Kidney capillary endothelial cell (primary cell): Measurements from ENCODE around the gene PLB1.
"Not testable (repeated sequence)": the region's sequence is repeated elsewhere in the genome, so short reads cannot be mapped to it uniquely, and the experiment has no call there.

Experiments used
- DNase-seq: peaks from one replicate; pipeline ENCODE4 v3.0.0-alpha.2; 2018; ENCODE audit warnings: low spot score

PLB1 gene

DNA sequence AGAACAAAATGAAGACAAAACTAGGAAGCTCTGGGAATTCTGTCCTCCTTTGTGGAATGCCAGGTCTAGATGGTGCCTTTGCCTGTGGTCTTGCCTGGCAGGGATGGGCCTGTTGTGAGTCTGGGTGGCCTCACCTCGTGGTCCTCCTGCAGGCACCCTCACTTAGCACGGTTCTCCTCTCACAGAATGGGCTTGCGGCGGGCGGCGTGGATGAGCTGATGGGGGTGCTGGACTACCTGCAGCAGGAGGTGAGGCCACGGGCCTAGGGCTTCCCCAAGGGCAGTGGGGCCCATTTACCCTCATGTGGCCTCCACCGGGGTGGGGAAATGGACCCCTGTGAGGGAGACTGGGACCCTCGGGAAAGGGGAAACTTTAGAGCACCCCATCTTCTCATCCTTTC is 42.3 kb downstream of the PLB1 start:
- DNase-seq: no peak

DNA sequence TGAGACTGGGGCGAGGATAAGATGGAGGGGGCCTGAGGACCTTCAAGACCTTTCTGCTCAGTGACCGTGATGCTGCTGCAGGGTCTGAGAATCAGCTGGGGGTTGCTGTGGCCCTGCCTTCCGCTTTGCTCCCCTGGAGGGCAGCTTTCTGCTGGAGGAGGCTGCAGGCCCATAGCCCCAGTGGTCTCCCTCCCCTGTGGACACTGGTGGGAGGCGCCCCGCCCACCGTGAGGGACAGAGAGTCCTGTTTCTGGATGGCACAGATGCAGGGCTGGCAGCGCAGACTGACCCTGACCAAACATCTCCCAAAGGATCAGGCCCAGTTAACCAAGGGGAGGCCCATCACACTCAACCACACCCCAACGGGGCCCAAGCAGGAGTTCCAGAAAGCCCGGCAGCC is 42.8 kb downstream of the PLB1 start:
- no peak for DNase-seq

DNA sequence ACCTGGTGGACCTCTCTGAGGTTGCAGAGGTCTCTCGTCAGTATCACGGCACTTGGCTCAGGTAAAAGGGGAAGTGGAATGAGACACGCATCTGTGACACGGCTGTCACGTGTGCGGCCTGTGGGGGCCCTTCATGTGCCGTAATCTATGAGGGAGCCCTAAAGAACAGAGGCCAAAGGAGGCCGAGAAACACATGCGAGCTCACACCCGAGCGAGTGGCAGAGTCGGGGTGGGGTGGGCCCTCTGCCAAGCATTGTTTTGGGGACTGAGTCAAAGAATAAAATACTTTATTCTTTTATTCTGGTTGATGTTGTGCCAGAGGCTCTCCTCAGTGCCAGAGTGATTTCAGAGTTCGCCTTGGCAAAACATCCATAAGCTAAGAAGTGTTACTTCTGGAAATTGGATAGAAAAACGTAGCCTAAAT is 43.3 kb downstream of the PLB1 start:
- DNase-seq: no peak

DNA sequence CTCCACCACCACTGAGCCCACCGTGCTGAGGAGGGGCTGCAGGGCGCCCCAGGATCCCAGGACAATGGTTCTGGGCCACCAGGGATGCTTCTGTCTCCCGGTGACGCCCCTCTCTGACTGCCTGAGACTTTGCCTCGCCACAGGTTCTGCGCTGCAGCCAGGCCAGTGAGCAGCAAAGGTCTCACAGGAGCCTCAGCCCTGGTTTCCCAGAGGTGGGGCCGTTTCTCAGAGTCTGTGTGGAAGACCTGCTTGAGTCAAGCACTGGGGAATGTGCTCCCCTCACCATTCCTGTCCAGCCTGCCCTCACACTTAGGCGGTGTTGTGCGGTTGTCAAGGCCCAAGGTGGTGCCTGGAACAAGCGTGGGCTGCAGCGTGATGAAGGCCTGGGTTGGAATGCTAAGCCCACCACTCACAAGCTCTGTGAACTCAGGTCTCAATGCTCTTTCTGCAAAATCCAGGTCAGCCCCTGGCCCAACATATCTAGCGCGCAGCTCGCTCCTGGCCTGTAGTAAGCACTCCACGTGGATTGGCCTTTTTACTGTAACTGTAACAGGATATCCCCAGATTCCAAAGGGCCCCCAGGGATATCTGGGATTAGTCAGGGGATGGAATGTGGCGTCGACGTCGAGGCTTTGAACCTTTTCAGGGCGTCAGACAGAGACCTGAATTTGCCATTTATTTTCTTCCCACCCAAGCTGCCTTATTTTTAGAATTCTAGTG is 47.6 kb downstream of the PLB1 start:
- no peak for DNase-seq

DNA sequence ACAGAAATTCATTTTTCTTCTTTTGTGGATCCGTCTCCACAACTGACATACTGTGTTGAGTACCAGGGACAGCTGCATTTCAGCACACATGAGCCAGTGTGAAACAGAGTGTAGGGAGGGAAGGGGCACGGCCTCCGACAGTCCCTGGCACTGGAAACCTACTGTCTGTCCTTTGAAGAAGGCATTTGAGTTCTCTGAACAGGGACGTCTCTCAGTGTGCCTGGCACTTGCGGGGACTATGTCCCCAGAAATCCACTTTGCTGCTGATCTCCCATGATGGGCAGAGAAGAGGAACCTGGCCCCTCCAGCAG is 48.1 kb downstream of the PLB1 start:
- no peak for DNase-seq

DNA sequence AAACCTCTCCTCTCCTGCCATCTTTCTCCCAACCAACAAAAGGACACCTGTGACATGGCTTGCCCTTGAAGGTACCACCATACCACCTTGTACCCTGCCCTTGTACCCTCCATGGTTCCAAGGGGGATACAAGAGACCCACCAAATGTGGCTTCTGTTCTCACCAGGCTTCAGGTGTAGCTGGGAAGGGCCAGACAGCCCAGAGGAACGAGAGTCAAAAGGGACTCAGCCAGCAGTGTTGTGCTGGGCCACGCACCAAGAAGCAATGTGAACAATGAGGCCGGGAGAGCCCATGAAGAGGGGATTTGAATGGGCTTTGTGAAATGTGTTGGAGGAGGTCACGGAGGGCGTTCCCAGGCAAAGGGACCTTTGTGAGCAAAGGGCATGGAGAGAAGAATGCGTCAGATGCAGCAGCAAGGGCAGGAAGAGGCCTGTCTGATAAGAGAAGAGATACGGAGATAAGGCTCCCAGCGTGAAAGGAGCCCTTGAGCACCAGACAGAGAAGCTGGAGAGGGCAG is 48.6 kb downstream of the PLB1 start:
- DNase-seq: no peak

DNA sequence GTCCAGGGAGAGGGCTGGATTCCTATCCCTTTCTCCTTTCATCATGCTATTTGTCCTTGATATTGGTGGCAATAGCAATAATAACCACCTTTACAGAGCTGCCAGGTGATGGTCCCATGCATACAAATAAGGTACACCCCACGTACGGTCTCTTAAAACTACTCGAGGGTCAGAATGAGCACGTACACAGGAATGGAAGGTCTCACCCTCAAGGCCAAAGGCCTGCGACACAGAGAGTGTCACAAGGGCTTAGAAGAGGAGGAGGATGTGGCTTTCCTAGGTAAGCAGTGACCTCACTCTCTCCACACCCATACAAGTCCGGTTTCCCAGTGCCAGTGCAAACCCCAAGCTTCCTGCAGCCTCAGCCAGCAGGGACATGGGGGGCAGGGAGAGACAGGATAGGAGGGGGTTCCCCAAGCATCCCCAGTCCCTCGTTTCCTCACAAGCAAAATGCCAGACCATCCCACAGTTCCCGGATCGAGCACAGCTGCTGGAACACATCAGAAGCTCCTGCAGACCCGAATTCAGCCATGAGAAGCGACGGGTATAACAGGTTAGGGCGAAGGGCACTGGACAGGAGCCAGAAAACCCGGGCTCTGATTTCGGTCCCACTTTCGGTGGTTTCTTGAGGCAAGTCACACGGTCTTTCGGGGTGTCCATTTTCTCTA is 49.2 kb downstream of the PLB1 start:
- DNase-seq: no peak

DNA sequence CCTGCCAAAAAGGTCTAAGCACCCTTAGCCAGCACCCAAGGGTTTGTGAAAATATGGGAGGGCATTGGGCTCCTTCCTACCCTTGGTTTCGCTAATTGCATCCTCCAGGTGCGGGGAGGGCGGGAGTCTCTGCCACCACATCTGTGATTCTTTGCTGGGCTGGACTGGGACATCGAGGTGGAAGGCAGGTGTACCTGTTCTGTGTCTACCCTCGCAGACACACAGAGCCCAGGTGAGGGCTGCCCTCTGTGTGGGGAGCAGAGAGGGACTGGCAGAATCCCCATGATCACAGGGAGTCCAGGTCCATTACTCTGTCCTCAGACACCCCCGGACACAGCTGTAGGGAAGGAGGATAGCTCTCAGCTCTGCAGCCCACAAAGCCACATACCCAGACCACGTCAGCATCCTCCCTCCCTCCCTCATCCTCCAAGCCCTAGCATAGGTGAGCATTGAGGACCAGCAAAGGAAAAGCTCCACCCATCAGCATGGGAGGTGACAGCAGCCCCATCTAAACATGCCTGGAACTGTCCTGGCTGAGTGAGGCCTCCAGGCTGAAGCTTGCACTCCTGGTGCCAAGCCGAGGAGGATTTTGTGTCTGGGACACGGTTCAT is 49.8 kb downstream of the PLB1 start:
- DNase-seq: no peak

DNA sequence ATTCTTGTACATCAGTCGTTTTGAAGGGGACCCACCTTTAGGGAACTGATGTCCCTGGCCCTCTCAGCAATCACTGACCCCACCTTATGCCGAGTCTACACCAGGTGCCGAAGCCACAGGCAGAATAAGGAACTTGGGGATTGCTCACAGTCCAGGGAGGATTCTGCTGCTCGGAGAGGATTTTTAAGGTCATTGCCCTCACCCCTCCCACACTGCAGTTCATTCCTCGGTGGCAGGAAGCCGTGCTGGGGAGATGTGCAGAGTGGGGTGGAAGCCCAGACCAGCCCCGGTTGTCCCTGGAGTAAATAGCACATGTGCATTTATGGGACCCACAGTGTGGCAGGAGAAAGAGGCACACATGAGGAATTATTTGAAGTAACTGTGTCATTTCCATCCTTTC is 50.4 kb downstream of the PLB1 start:
- no peak for DNase-seq

DNA sequence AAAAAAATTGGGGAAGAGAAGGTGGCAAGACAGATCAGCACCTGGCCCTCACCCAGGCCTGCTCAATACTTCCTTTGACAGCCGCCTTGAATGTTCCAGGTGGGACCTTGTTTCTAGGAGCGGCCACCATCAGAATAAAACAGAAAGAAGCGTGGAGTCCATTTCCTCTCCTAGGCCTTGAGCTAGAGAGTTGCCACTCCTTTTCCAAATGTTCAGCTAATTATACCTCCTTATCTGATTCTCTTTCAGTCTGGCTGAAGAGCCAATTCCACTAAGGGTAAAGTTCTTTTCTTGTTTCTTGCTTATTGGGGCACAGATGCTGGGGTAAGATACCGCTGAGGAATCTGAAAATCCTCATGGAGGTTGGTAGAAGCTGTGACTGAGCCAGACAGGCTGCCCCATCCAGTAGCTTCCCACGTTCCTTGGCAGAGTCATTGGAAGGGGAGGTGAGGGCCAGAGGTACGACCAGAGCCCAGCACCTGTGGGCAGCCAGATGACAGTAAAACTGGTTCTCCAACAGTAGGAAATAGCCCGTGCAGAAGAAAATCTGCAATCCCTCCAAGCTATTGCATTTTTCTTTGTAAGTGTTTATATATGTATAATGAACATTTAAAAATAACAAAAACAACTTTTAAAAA is 51.5 kb downstream of the PLB1 start:
- no peak for DNase-seq

DNA sequence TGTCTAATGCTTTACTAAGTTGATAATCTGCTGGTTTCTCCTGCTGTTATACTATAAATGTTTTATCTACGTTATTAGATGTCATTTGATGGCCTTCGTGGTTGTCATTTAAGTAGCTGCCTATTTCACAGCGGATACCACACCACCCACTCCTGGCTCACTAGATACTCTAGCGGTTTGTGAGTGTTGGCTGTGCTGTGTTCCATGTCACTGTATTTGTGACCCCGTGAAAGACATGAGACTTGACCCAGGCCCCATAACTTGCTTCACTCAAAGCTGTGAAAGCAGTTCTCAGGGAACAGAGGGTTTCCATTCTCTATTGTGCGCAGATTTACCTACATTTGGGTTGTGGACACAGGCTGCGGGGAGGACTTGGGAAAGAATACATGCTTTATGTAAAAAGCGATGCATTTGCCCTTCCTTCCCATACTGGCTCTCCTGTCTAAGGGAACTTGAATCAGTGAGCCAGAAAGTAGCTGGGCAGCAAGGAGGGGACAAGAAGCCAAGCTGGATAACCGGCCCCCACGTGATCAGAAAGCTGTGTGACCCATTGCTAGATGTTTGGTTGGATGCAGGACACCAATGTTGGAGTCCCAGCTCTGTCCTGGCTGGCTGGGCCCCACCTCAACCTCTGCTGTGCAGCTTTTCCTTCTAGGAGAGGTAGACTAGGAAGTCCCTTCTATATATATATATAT is 52.2 kb downstream of the PLB1 start:
- no peak for DNase-seq

DNA sequence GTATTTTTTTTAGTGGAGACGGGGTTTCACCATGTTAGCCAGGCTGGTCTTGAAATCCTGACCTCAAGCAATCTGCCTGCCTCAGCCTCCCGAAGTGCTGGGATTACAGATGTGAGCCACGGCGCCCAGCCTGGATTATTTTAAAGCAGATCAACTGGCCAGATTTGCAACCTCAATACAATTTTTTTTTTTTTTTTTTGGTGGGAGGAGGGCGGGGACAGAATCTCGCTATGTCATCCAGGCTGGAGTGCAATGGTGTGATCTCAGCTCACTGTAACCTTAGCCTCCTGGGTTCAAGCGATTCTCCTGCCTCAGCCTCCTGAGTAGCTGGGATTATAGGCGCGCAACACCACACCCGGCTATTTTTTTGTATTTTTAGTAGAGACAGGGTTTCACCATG is 54.5 kb downstream of the PLB1 start:
- not testable (repeated sequence) for DNase-seq

DNA sequence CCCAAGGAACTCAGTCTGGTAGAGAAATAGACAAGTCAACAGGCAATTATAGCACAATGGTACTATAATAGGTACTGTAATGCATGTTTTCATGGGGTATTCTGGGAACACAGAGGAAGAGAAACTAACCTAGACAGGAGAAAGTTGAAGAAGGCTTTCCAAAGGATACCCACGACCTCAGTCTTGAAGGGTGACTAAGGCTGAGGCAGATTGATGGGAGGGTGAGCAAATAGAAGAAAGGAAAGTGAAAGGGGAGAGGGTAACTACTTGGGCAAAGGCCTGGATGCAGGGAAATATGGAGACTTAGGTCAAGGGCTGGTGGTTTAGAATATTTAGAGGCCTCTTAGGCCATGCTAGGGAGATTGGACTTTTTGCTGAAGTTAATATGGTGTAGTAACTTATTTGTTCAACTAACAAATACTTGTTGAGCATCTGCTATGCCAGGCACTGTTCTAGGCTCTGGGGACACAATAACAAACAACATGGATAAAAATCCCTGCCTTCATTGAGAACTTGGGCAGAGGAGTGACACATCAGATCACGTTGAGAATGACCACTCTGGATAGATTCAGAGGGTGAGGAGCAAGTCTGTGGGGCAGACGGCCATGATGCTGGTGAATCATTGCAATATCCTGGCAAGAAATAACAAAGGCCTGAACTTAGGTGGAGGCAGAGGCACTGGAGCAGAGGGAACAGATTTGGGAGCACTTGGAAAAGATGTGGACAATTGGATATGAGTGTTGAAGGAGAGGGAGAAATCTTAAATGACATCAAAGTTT is 56.4 kb downstream of the PLB1 start:
- DNase-seq: peak; percentile 28

DNA sequence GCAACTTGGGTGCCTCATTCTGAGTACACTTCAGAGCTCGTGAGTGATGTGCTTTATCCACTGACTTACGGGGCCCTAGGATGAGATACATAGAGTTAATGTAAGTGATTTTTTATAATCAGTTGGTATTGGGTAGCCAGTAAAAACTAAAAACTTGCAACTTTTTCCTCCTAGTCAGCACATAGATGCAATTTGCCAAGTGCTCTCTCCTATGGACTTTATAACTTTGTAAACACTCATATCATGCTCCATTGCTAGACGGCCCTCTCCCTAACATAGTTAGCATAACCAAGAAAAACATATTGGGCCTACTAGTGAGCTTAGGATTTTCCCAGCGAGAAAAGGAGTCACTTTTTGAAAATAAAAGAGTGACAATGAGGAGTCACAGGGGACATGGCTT is 60.4 kb downstream of the PLB1 start:
- DNase-seq: no peak

DNA sequence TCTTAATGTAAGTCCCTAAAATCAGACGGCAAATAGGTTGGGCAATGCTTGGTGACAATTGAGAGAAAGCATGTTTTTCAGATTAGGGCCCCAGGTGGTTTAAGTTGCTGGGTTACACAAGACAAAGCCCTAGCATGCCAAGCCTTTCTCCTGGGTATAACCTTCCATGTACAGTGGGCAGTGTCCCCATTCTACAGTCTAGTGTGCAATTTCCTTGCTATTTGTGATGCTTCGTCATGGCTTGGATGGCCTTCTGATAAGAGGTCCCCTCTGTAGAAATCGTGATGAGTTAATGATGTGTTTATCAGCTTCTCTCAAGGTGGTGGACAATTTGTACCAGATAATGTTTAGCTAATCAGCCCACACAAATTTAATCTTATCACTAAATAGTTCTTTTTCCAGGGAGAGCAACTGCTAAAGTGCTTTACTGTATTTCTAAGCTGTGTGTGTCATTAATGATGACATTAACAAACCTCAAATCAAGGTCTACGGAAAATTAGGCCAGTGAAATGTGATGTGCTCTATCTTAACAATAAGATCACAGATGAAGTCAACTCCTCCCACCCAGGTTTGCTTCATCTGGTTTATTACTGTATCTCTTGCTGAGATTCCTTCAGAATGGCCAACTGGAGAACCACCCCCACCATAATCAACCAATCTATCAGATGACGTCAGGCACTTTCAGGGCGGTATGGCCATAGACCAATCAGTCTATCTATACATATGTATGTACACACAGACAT is 61.7 kb downstream of the PLB1 start:
- no peak for DNase-seq

DNA sequence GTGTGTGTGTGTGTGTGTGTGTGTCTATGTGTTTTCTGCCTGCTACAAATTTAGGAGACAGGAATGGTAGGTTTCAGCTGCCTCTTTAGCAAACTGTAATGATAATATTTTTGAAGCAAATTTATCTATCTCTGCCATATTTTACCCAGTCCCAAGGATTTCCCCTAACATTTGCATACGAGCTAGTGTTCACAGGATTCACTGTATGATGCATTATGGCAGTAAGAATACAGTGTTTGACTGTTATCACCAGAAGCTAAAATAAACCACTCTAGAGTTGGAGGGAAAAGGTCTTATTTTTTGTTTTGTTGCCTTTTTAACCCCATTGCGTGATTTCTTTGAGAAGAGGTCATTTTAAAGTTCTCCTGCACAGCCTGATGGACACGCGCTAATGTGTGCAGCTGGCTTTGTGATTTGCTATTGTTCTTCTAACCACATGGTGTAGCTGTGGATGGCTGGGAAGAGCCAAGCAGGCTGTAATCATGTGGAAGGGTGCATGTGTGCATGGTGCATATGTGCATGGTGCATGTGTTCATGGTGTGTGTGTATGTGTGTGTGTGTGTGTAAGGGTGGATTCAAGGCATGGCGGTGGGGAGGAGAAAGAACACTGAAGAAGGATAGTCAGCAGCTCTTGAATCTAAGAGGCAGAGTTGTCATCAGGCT is 62.4 kb downstream of the PLB1 start:
- DNase-seq: no peak

DNA sequence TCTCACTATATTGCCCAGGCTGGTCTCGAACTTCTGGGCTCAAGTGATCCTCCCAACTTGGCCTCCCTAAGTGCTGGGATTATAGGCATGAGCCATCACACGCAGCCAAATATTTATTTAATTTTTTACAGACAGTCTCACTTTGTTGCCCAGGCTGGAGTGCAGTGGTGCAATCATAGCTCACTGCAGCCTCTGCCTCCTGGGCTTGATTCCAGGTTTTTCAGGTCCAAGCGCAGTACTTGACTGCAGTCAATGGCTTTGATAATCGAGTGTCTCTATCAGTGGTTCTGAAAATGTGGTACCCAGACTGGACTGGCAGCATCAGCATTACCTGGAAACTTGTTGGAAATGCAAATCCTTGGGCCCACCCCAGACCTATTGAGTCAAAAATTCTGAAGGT is 63.1 kb downstream of the PLB1 start:
- no peak for DNase-seq

DNA sequence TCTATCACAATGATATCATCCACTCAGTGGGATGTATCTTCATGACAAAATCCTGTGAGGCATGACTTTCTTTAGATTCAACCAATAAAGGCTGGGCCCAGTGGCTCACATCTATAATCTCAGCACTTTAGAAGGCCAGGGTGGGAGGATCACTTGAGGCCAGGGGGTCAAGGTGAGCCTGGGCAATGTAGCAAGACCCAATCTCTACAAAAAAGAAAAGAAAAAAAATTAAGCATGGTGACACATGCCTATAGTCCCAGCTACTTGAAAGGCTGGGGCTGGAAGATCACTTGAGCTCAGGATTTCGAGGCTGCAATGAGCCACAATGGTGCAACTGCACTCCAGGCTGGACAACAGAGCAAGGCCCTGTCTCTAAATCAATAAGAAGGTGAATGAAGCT is 68.0 kb downstream of the PLB1 start:
- no peak for DNase-seq

DNA sequence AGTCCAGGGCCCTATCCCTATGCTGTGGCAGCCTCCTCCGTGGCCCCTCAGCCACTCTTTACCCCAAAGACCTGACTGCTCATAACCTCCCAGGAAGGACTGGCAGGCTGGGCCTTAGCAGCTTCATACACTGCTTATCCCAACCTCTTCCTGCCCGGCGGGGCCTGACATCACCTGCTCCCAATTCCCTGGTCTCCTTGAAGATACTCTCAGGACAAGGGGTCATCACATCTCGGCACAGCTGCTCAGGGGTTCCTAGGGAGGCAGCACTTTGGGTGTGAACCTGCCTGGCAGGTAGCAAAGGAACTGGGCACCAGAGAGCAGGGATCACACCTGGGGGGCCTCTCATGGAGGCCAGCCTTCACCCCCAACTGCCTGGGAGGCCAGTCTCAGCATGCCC is 68.5 kb downstream of the PLB1 start:
- no peak for DNase-seq

DNA sequence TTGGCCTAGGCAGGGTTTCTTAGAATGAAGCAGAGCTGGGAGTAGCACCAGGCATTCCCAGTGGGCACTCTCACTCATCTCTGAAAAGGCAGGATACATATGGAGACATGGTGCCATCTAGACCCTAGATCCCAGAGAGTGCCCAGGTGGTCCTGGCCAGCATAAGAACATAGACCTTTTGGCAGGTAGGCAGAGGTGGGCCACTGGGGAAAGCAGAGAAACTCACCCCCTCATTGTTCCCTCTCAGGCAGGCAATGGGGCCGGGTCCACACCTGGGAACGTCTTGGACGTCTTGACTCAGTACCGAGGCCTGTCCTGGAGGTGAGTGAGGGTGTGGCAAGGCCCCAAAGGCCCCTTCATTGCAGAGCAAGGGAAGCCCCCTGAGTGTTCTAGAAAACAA is 69.2 kb downstream of the PLB1 start:
- no peak for DNase-seq
